ENCODE results near the gene ME1.
"Not testable (repeated sequence)": the region's sequence is repeated elsewhere in the genome, so short reads cannot be mapped to it uniquely, and the experiment has no call there.

The ME1 gene

GRCh38 chr6:83247471-83247870 lies 183.4 kb downstream of the ME1 start:
- no peak for DNase-seq

GRCh38 chr6:83231146-83231545 lies 199.7 kb downstream of the ME1 start:
- DNase-seq = no peak

GRCh38 chr6:83226517-83226916 lies 204.3 kb downstream of the ME1 start:
- no peak for DNase-seq

- peak; percentile 45 for DNase-seq
Measured at GRCh38 chr6:83221889-83222479, 208.9 kb downstream of the ME1 start.

- DNase-seq = no peak
Measured at GRCh38 chr6:83221276-83221675, 209.6 kb downstream of the ME1 start.

GRCh38 chr6:83220121-83220520 lies 210.7 kb downstream of the ME1 start:
- DNase-seq = no peak

GRCh38 chr6:83218646-83219045 lies 212.2 kb downstream of the ME1 start:
- no peak for DNase-seq

- DNase-seq = no peak
Measured at GRCh38 chr6:83216806-83217205, 214.0 kb downstream of the ME1 start.

GRCh38 chr6:83215131-83216047 lies 215.5 kb downstream of the ME1 start:
- peak; percentile 73 for DNase-seq

- DNase-seq = no peak
Measured at GRCh38 chr6:83202031-83202430, 228.8 kb downstream of the ME1 start.

- DNase-seq = no peak
Measured at GRCh38 chr6:83199863-83200225, 231.0 kb downstream of the ME1 start.

- DNase-seq = no peak
Measured at GRCh38 chr6:83199173-83199862, 231.5 kb downstream of the ME1 start.

GRCh38 chr6:83198486-83199172 lies 232.2 kb downstream of the ME1 start:
- no peak for DNase-seq

GRCh38 chr6:83193747-83194566 lies 236.9 kb downstream of the ME1 start:
- peak; percentile 19 for DNase-seq

GRCh38 chr6:83192871-83193746 lies 237.7 kb downstream of the ME1 start, which contains the start of the genes PGM3 and RWDD2A:
TSS of gene PGM3 (minus strand) at chr6:83193265. CDS start at chr6:83191012, 2,253 bp downstream.
TSS of gene RWDD2A (plus strand) at chr6:83193357. CDS start at chr6:83194452, 1,095 bp downstream.
- peak; percentile 89 for DNase-seq

GRCh38 chr6:83192456-83192855 lies 238.4 kb downstream of the ME1 start:
- no peak for DNase-seq

GRCh38 chr6:83191974-83192373 lies 238.9 kb downstream of the ME1 start:
- not testable (repeated sequence) for DNase-seq

GRCh38 chr6:83190626-83191025 lies 240.2 kb downstream of the ME1 start:
- no peak for DNase-seq

- DNase-seq = no peak
Measured at GRCh38 chr6:83188501-83188900, 242.3 kb downstream of the ME1 start.

- DNase-seq = no peak
Measured at GRCh38 chr6:83185096-83185495, 245.8 kb downstream of the ME1 start.

Data from CD4-positive, alpha-beta T cell treated with Interleukin-17A for 1 hour (primary cell).